HG02943 (cell line): Measurements from ENCODE around the gene PBX3.

ENCODE experiments used
- ATAC-seq: cut with Tn5 transposase; IDR thresholded peaks from one replicate; pipeline ENCODE4 v1.9.1; 2021; ENCODE audit warnings: mild to moderate bottlenecking, low read depth, moderate library complexity; ENCODE audit not compliant: unreplicated experiment

The PBX3 gene

DNA sequence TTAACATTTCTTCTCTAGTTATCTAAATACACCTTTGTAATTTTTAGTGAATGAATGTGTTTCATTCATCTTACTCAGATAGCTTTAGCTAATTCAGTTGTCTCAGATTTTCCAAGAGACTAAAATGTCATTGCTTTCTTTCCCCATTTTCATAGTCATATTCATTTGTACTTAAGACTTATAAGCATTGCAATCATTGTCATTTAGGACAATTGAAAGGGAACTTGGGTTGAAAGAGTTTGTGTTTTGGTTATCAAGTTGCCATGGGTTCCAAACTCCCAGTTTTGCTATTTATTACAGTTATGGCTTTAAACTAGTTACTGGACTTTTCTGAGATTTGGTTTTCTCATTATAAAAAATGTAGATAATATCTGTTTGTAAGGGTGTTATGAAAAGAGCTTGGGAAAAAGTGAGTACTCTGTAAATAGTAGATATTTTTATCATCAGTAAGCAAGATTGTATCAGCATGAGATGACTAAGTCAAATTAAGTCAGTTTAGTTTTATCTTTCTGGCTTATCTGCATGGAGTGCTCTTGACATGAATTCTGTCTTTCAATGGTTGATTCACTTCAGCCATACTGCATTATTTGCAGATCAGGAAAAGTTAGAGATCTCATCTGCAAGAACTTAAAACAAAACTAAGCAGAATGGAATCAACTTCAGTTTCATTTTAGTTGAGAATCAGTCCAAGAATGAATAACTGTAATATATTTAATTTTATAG is 107.5 kb downstream of the PBX3 start:
- ATAC-seq = no peak

DNA sequence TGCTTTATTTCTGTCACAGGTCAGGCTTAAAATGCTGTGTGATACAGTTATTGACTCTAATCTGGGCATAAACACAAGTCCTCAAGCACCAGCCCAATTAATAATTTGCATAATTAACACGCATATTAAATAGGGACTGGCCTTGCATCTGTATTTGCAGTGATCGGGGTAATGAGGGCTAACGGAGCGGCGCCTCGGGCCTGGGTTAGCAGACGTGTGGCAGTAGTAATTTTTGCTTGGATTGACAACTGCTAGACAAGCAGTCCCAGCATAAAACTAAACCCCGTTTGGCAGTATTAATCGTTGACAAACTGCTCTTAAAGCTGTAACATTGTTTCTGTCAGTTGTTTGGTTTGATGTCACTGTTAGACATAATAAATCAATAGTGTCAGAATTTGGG is 109.2 kb downstream of the PBX3 start:
- no peak for ATAC-seq

DNA sequence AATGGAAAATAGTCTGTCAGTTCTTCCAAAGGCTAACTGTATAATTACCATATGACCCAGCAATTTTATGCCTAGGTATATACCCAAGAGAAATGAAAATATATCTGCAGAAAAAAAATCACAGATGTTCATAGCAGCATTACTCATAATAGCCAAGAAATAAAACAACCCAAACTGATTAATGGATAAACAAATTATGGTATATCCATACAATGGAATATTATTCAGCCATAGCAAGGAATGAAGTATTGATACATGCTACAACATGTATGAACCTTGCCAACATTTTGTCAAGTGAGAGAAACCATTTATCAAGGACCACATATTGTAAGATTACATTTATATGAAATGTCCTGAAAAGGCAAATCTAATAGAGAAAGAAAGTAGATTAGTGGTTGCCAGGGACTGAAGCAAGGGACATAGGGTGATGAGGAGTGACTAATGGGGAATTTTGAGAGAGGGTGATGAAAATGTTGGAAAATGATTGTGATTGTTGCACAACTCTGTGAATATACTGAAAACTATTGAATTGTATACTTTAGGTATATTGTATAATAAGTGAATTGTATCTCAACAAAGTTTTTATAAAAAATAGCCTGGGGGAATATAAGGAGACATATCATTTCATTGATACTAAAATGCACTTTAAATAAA is 114.4 kb downstream of the PBX3 start:
- no peak for ATAC-seq

DNA sequence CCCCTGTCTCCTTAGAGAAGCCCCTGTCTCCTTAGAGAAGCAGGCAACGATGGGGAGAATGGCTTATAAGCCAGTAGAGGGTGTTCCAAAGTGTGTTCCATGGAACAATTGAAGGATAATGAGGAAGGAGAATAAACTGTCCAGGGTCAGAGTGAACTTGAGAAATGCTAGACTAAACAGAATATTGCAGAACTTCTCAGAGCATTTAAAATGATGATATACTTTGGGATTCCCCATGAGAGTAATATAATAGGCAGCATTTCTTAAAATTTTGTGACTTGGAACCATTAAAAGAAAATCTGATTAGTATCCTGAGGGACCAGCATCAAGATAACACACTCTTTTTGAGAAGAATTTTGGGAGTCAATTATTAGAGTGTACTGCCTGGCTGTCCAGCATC is 116.8 kb downstream of the PBX3 start:
- ATAC-seq = no peak

DNA sequence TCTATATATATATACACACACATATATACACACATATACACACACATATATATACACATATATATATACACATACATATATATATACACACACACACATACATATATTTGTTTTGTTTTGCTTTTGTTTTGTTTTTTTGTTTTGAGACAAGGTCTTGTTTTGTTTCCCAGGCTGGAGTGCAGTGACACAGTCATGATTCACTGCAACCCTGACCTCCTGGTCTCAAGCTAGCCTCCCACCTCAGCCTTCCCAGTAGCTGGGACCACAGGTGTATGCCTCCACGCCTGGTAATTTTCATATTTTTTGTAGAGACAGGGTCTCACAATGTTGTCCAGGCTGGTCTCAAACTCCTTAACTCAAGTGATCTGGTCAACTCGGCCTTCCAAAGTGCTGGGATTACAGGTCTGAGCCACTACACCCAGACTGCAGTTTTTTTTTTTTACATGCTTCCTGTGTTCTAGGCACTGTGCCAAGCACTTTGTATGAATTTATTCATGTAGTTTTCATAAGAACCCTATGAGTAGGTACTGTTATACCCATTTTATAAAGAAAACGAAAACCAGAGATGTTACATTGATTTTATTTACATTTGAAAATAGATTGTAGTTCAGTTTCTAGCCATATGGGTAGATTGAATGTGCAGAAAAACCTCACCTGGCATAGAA is 120.7 kb downstream of the PBX3 start:
- ATAC-seq = no peak

DNA sequence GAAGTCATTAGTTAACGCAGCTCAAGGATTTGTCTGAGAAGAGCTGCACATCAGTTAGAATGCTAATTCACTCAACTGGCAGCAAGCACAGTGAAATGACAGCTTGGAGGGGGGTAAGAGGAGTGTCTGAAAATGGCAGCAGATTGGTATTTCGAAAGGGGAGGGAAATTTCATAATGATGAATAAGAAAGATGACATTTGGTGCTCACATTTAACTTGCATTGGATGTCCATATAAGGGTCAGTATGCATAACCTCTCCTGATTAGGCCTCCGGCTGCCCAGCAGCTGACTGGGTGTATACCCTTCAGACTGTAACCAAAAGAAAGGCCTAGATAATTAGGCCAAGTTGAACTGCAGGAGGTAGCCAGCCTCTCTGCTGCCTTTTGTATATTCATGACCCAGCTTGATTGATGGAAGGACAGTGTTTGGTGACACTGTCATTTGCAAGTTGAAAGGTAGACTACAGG is 131.0 kb downstream of the PBX3 start:
- ATAC-seq = no peak

DNA sequence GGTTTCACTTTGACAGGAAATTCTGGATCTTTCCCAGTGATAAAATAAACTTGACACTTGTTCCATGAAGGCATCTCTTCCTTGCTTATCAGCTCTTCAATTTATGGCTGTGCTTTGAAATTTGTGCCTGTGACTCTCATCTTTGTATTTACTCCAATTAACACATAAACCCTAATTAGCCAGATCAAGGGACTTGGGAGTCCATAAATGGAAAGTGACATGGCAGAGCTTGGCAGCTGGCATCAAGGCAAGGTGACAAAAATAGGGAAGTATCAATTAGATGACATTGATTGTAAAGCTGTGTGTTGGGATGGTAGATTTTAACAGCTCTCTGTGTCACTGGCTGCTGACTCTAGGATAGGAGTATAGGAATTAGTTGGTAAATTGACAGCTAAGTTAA is 133.9 kb downstream of the PBX3 start:
- ATAC-seq = no peak

DNA sequence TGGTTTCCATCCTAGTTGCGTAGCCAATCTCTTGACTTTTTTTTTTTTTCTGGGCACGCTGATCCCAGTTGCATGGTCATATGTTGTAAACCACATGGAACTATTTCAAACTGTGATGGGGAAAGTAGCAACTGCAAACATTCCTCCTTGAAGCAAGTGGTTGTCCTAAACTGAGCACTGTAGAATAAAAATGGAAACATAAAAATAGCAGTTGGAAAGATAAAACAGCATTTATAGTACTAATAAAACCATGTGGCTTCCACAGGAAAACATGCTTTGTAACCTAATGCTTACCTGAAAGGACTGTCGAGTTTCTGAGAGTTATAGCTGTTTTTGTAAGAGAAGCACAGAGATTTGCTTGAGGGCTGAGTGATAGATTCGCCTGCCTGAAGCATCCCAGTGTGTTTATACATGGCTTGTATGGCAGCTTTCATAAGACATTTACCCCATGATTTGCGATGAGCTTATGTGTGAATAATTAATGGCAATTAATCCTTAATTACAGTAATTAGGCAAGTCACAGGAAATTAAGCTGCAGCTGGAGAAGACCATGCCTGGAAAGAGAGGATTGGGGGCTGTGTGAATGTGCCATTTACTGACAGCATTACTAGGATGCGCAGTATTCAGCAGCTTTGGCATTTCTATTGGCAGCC is 136.5 kb downstream of the PBX3 start:
- no peak for ATAC-seq

DNA sequence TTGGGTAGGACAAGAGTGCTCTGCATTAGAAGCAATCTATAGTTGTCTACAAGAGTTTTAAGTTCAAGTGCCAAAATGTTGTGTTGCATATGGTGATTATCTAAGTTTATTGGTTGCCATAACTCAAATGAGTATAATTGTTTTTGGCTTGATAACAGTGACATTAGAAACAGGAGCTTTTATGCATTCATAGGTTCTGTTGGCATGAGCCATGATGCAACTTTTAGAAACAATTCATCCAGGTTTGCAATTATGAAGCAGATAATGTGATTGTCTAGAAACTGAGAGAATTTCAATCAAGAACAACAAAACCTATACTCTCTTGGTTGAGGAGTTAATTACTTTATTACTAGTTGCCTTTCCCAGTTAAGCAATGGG is 137.0 kb downstream of the PBX3 start:
- ATAC-seq = no peak

DNA sequence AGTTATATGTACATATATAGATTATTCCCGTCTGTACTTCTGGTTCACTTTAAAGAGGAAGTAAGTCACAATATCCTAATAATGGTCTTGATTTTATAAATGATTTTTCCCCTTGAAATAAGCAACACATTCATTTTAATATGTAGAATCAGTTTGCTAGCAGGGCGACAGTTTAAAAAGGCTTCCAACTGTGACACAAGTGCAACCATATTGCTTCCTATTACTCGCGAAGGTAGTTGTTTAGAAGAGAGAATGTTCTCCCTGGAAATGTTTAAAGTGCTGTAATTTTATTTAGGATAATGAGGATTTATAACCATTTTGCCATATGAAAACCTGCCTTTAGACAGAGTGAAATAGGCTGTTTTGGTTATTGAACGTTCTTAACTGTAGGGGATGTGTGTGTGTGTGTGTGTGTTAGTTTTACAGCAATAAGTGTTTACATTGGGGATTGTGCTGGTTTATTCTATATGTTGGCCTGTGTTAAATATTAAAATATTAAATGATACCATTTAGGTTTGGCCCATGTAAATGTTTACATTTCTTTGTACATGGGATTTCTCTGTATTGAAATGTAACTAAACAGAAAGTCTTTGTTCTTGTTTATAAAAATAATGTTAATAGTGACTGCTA is 138.3 kb downstream of the PBX3 start:
- ATAC-seq = no peak

DNA sequence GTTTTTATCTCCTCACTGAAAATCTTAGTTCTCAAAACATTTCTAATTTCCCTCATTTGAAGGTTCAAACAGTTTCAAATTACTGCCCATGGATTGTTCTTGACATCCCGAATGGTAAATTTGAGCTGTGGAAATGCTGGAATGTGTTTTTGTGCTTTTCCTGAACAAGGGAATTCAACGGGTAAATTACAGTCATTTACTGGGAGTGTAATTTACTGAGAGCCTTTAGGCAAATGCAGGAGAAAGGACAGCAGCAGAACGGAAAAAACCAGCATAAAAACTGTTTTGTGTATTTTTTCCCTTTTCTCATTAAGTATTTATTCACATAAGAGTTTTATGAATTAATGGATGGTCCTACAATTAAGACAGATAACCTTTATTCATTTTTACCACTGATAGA is 139.2 kb downstream of the PBX3 start:
- ATAC-seq = no peak

DNA sequence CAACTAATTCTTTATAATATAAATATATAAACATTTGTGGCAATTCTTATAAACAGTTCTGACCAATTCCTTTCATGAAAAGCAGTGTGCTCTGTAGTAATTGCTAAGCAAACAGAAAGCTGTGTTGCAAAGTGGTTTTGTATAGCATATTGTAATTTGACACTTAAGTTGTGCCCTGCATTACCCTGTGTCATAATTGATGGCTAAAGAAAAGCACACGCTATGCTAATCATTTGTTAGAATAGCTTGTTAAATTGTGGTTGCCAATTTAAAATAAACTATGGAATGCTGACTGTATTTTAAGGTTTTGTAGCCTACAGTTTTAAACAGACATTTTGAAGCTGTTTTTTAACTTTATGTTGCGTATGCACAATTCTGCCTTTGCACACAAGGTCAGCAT is 140.0 kb downstream of the PBX3 start:
- no peak for ATAC-seq

DNA sequence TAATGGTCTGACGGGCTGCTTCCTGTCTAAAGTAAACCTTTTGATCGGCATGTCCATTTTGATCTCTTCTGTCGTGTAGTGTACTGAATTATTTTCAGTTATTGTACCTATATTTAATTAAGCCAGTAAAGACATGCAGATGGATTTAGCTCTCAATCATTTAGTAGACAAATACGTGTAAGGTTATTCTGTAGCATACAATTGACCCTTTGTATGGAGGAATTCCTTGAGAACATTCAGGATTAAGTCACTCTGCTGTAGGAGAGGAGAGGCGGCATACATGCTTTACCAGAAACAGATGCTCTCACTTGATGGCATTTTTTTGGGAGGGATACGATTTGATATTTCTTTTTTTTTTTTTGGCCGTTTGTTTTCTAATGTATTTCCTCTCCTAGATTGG is 141.0 kb downstream of the PBX3 start:
- ATAC-seq = no peak

DNA sequence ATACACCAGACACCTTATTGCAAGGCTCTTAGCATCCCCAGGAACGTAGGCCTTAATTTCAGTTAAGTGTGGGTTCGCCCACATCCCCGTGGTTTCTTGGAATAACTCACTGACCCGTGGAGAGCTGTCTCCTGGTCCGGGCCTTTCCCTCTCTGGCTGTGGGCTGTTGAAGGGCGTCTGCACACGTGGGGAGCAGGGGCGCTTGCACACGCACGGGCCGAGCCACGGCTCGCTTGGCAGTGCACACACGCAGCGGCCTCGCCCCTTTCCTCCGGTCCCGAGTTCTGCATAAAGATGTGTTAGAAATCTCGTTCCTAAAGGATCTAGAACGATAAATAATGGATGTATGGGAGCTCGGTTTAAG is 141.9 kb downstream of the PBX3 start:
- no peak for ATAC-seq

DNA sequence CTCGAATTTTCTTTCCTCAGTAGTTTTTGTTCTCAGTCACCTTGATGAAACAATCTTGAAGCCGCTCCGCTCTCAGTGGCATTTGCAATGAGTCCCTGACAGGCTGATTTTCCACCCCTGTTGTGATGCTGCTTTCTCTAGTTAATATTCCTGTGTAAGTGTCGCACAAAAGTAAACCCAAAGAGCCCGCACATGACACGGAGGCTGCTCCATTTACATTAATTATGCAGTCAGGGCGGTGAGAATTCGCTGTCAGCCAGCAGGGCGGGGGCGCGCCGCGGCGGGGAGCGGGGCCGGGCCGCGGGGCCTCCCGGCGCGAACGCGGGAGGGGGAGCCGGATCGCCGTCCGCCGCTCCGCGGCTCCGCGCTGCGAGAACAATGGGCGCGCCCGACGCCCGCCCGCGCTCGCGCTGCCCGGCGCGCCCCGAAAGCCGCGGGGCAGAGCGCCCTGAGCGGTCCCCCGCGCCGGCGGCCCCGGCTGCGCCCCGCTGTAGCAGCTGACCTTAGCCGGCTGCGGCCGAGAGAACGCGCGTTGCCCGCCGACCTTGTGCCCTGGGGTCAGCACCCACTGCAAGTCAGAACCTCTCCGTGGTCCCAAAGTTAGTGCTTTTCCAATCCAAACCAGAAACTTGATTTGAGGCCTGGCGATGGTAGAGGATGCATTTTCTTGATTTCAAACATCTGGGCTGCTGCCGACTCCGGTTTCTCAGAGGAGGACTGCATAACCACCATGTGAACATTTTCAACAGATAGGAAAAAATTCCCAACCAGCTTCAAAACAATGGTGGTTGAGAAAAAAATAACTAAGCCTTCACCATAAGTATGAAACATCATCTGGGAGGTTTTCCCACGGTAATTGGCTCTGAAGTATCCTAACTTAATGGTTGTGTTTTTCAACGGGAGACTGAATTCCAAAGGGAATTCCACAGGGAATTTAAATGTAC is 142.6 kb downstream of the PBX3 start:
- ATAC-seq = no peak

DNA sequence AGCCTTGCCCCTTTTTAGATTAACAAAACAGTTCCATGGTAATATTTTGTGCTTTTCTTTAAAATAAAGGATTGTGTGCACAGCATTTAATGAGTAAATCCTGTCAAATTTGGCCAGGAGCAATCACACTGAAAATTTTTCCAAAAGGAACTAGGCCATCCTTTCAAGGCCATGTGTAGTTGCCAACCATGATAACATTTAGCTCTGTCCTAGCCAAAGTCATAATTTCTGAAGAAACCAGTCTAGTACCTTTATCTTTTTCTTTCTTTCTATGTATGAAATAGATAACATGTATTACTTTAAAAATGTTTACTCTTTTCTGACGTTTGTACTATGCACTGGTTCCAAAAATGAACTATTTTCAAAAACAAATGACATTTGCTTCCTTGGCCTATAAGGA is 143.7 kb downstream of the PBX3 start:
- ATAC-seq = no peak

DNA sequence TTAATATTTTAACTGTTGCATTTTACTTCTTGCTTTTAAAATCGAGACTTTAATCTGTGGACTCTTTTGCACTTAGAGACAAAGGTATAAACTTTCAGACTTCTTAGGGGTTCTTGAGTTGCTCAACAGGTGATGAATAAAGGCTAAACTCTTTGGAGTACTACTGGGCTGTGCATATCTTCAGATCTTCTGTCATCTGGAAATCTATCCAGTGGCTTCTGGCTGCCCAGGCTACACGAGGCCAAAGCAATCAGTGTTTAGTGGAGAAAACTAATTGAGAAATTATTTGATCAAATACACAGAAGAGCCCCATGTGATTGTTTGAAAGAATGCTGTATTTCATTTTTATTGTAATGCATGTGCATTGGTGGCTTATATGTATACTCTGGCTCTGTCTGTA is 146.1 kb downstream of the PBX3 start:
- ATAC-seq = no peak

DNA sequence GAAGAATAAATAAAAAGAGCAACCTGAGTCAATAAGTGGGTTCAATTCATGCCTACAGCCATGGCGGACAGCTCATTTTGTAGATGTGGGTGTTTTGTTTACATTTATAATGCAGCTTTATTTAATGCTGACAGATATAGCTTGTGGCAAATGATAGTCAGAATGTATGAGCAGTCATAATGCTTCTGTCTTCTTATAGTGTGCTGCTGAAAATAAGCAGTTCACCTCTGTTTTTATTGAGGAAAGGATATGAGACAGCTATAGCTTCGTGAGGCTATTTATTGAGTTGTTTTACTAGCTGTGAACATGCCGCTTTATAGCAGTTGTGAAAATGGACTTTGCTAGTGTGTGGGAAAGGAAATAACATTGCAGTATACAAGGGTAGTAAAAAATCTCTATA is 147.4 kb downstream of the PBX3 start:
- ATAC-seq = no peak

DNA sequence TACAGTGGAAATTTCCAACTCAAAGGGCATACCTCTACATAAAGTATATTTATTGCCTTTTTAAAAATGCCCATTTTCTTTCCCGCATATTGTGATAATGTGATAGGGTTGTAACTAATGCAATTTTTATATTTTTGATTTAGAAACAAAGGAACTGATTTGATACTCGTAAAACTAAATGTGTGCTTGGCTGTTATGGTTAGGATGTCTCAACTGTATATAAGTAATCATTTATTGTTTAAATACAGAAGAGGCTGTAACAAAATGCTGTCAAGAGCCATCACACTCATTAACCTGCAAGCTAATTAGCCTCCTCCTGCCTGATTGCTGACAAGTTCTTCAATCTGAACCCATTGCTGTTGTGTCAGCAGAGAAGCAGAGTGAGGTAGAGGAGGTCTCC is 149.2 kb downstream of the PBX3 start:
- ATAC-seq = no peak

DNA sequence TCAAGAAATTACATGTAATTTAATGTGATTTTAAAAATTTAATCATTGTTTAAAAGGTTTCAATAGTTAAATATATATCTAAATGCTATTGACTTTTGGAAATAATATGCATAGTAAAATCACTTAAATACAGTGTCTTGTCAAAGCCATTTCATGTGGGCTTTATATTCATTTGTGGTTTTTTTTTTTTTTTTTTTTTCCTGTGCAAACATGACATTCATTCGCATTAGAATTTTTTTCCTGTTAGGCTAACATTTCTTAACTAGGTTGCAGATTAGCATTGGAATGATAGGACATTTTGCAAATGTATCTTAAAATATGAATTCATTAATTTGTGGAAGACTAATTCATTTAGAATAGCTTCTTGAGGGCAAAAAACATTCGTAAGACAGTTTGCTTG is 149.8 kb downstream of the PBX3 start:
- ATAC-seq = no peak
